Thymus (tissue), 11 donors: ENCODE measurements around the gene FARP2. TPM values are rescaled to one million over a fixed set of nuclear protein-coding genes. Genes with fewer than 3 reads are reported as not detected.

Experiments
- DNase-seq, 9 donors: peaks; one replicate each; pipeline ENCODE4 v3.0.0-alpha.2; 2013; ENCODE audit warnings: low spot score in 9 of 9, low read depth in 6 of 9, missing footprints in 1 of 9
- H3K27ac ChIP-seq, 2 donors: one replicate each; pipeline ENCODE4 v1.5.1; 2013; ENCODE audit warnings: control low read depth in 1 of 2, low read depth in 1 of 2, low read length in 1 of 2, mild to moderate bottlenecking in 1 of 2, moderate library complexity in 1 of 2
- H3K27me3 ChIP-seq, 2 donors: one replicate each; pipeline ENCODE4 v1.5.1; 2013; ENCODE audit warnings: low read length in 1 of 2; ENCODE audit not compliant: control insufficient read depth in 2 of 2, insufficient read depth in 1 of 2
- H3K36me3 ChIP-seq, 2 donors: one replicate each; pipeline ENCODE4 v1.5.1; 2013; ENCODE audit warnings: low read length in 1 of 2, mild to moderate bottlenecking in 1 of 2, moderate library complexity in 1 of 2; ENCODE audit not compliant: control insufficient read depth in 2 of 2, insufficient read depth in 2 of 2
- H3K4me1 ChIP-seq, 2 donors: one replicate each; pipeline ENCODE4 v1.5.1; 2013; ENCODE audit warnings: low read length in 2 of 2; ENCODE audit not compliant: control insufficient read depth in 2 of 2, insufficient read depth in 2 of 2
- H3K4me3 ChIP-seq, 2 donors: one replicate each; pipeline ENCODE4 v1.5.1; 2013; ENCODE audit warnings: low read length in 2 of 2, control low read depth in 1 of 2, mild to moderate bottlenecking in 1 of 2
- H3K9me3 ChIP-seq, 2 donors: one replicate each; pipeline ENCODE4 v1.5.1; 2013; ENCODE audit warnings: low read length in 1 of 2, mild to moderate bottlenecking in 1 of 2; ENCODE audit not compliant: control insufficient read depth in 2 of 2, insufficient read depth in 1 of 2
- WGBS: extraction: QIAGEN DNeasy Blood & Tissue Kit; methylation state at CpG from one replicate; pipeline ENCODE4 v1.1.7; 2013; 5-methylcytosine and 5-hydroxymethylcytosine counted together
- polyA plus RNA-seq: library from polyadenylated mRNA; stranded (reverse); fragments of 200-250 nt; gene quantifications from one replicate; pipeline ENCODE4 v1.2.3, GENCODE V29; 2013
- total RNA-seq: library from RNA; stranded (reverse); fragments of 120-200 nt; gene quantifications from one replicate; pipeline ENCODE4 v1.2.4, GENCODE V29; 2013
- donor health status: healthy.

The FARP2 gene
- total and polyA plus RNA-seq, 2 donors, result 16.1 to 18.2 TPM

DNA sequence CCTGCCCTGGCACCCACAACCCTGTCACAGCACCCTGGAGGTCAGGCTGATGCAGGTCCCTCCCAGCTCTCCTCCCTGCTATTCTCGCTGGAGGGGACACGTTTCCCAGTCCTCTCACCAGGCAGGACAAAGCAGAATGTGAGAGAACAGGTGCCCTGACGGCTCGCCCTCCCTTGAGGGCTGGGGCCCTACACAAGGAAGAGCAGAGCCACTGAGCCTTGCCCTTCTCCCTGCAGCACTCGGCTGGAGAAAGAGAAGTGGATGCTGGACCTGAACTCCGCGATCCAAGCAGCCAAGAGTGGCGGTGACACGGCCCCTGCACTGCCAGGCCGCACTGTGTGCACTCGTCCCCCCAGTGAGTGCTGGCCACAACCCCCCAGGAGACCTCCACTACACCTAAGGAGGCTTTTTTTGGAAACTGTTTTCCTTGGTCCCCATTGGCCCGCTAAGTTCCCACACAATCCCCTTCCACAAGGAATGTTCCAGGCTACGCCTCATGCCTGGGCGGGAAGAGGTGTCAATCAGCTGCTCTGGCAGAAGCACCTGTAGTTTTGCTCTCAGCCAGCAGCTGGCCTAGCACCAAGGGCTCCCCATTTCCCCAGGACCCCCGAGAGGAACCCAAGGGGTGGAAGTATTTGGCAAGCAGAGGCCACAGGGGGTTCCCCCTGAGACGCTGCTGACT is 134.9 kb downstream of the FARP2 start:
- no peak overlapping the region for H3K4me3 ChIP-seq
- no peak overlapping the region for H3K27ac ChIP-seq
- no peak for DNase-seq
- no peaks in the 10 kb centered on the region for H3K4me1 ChIP-seq
- H3K27me3 ChIP-seq, result peaks cover 0 to 5% of the 10 kb centered on the region in 2 donors
- WGBS, result 94% methylated on average over 16 of the region's 16 CpGs
- H3K36me3 ChIP-seq, result peaks cover 24 to 26% of the 10 kb centered on the region in 2 donors
- H3K9me3 ChIP-seq, result no peaks in the 10 kb centered on the region

DNA sequence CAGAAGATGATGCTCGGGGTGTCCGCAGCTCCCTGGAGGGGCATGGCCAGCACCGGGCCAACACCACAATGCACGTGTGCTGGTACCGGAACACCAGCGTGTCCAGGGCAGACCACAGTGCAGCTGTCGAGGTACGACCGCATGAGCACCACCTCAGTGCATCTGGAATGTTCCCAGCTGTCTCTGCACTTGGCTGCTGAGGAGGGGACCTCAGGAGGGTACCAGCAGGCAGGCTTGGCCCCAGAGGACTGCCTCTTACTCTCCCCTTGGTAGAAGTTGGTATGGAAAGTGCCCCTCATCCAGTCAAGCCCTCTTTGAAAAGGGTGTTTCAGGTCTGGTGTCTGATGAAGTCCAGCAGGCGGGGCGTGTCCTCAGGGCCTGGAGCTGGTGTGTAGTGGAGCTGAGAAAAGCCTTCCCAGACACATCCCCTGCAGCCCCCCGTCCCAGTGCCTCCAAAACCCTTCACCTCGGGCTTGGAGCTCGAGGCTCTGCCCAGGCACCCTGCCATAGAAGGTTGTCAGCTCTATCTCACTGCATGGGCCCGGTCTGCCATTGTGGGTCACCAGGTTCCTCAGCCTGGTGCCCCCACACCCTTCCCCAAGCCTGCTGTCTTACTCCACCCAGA is 135.6 kb downstream of the FARP2 start:
- DNase-seq, result no peak
- no peak overlapping the region for H3K27ac ChIP-seq
- H3K27me3 ChIP-seq, result peaks cover 0 to 5% of the 10 kb centered on the region in 2 donors
- no peaks in the 10 kb centered on the region for H3K9me3 ChIP-seq
- WGBS, result 96% methylated on average over 15 of the region's 15 CpGs
- peaks cover 29 to 31% of the 10 kb centered on the region in 2 donors for H3K36me3 ChIP-seq
- no peaks in the 10 kb centered on the region for H3K4me1 ChIP-seq
- no peak overlapping the region for H3K4me3 ChIP-seq

DNA sequence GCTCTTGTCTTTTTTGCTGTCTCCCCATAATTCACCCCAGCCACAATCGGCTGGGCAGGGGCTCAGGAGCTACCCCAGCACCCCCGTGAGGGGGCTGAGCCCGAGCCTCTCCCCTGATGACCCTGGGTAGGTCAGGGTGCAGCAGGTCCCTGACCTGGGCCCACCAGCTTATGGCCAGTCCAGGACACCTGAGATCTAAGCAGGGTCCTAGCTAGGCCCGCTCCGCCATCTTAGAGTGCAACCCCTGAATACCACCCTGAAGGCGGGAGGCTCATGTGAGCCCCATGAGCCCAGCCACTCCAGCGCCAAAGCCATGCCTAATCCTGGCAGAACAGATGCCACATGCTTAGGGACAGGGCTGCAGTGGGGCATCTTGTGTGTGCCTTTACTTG is 136.1 kb downstream of the FARP2 start:
- H3K4me3 ChIP-seq, result no peak overlapping the region
- H3K4me1 ChIP-seq, result no peaks in the 10 kb centered on the region
- peaks cover 34 to 35% of the 10 kb centered on the region in 2 donors for H3K36me3 ChIP-seq
- H3K27ac ChIP-seq, result no peak overlapping the region
- 91% methylated on average over 7 of the region's 7 CpGs for WGBS
- H3K9me3 ChIP-seq, result no peaks in the 10 kb centered on the region
- peaks cover 0 to 5% of the 10 kb centered on the region in 2 donors for H3K27me3 ChIP-seq
- DNase-seq, result no peak

DNA sequence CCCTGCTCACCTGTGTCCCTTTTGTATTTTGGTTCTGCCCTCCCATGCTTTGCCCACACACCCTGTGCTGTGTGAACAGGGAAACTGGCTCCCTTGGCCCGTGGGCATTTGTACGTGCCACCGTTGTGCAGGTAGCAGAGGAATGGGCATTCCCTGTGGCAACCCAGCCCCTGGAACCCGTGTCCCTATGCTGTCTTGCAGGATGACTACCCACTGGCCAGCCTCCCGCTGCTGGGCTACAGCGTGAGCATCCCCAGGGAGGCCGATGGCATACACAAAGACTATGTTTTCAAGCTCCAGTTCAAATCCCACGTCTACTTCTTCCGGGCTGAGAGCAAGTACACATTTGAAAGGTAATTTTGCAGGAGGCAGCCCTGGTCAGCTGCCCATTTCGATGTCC is 137.0 kb downstream of the FARP2 start:
- DNase-seq, result no peak
- H3K27ac ChIP-seq, result no peak overlapping the region
- H3K4me3 ChIP-seq, result no peak overlapping the region
- no peaks in the 10 kb centered on the region for H3K9me3 ChIP-seq
- H3K27me3 ChIP-seq, result peaks cover 0 to 5% of the 10 kb centered on the region in 2 donors
- peaks cover 38 to 43% of the 10 kb centered on the region in 2 donors for H3K36me3 ChIP-seq
- H3K4me1 ChIP-seq, result no peaks in the 10 kb centered on the region
- WGBS, result 99% methylated on average over 10 of the region's 10 CpGs

DNA sequence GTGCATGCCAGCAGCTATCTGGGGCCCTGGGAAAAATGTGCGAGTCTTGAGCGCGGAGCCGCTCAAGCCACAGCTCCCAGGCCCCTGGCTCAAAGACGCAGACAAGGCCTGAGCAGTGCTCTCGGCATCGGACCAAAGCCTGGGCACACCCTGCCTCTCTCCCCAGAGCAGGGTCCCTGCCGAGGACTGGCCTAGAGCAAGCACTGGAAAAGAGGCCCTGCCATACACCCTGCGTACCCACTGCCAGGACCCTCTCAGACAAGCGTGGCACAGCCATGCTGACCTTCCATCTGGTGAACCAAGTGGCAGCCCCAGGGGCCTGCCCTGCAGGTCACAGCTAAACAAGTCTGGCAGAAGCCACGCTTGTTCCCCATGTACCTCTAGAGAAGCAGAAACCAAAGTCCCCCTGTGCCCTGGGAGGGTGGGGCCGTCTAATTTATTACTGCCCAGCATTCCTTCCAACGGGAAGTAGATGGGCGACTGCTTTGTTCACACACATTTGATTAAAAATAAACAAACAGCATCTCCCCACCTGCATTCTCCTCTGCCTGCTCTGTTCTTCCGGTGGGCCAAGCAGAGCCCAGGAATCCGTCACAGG is 138.3 kb downstream of the FARP2 start:
- Histone ChIP-seq H3K9me3 (no peaks in the 10 kb centered on the region), H3K27ac (no peak overlapping the region), H3K4me1 (no peaks in the 10 kb centered on the region), H3K36me3 (peaks cover 49 to 56% of the 10 kb centered on the region in 2 donors), H3K27me3 (peaks cover 0 to 5% of the 10 kb centered on the region in 2 donors), H3K4me3 (no peak overlapping the region)
- no peak for DNase-seq
- WGBS, result 91% methylated on average over 16 of the region's 16 CpGs

DNA sequence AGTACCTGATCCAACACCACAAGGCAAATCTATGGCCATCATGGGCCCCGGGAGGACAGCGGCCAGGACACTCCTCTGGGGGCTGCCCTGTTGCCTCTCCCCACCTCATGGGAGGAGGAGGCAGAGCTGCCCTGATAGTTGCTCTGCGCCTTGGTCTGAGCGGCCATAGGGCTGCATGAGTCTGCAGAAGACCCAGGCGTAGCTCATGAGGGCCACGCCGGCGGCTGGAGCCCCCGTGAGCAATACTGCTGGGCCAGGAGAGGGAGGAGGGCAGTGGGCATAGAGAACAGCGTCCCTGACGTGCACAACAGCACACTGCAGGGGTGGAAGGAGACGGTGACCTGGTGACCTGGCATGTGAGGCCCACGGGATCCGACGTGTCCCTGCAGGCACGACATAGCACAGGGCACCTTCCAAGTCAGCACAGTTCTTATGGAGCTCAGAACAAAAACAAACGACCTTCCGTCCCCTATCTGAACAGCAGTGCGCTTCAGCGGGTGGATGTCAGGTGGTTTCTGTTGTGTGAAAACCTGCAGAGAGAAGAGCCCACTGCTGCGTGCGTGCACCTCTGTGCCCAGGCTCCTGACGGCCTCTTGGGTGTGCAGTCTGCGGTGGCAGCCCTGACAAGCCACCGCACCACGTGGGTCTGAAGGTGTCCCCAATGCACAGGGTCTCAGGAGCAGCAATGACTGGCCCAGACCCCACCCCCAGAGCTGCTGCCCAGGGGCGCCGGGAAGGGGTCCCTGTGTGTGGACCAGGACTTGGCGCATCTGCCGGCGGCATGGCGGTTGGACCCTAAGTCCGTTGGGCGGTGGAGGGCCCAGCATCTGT is 139.3 kb downstream of the FARP2 start:
- no peak for DNase-seq
- 93% methylated on average over 34 of the region's 34 CpGs for WGBS
- H3K36me3 ChIP-seq, result peaks cover 56 to 63% of the 10 kb centered on the region in 2 donors
- no peak overlapping the region for H3K27ac ChIP-seq
- no peaks in the 10 kb centered on the region for H3K27me3 ChIP-seq
- H3K9me3 ChIP-seq, result no peaks in the 10 kb centered on the region
- no peak overlapping the region for H3K4me3 ChIP-seq
- H3K4me1 ChIP-seq, result no peaks in the 10 kb centered on the region

DNA sequence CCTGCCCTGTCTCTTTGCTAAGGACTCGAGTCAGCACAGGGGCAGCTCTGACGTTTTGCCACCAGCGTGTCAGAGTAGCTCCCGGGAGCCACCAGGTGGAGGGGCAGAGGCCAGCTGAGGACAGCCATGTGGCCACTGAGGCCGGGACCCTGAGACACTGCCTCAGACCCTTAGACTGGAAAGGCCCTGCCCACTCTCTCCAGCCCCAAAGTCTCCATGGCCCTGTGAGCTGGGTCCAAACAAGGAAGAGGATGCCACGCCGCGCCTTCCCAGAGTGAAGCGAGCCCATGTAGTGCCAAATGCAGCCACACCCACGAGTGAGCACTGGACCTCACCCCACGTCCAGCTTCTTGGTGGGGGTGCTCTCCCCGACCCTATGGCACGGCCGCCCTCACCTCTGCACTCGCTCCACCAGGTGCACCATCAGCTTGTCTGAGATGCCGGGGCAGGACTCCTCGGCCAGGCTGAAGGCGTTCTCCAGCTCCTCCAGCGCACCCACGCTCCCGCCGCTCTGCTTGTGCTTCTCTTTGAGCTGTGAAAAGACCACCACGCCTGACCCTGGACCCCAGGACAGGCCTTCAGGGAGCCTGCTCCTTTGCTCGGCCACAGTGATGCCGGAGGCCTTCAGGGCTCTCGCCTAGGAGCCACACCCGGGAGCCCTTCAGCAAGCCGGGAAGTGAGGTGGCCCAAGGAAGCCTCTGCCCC is 140.1 kb downstream of the FARP2 start:
- no peak overlapping the region for H3K4me3 ChIP-seq
- no peak for DNase-seq
- H3K27me3 ChIP-seq, result no peaks in the 10 kb centered on the region
- H3K9me3 ChIP-seq, result no peaks in the 10 kb centered on the region
- H3K4me1 ChIP-seq, result no peaks in the 10 kb centered on the region
- peaks cover 62 to 68% of the 10 kb centered on the region in 2 donors for H3K36me3 ChIP-seq
- 98% methylated on average over 28 of the region's 28 CpGs for WGBS
- H3K27ac ChIP-seq, result no peak overlapping the region

DNA sequence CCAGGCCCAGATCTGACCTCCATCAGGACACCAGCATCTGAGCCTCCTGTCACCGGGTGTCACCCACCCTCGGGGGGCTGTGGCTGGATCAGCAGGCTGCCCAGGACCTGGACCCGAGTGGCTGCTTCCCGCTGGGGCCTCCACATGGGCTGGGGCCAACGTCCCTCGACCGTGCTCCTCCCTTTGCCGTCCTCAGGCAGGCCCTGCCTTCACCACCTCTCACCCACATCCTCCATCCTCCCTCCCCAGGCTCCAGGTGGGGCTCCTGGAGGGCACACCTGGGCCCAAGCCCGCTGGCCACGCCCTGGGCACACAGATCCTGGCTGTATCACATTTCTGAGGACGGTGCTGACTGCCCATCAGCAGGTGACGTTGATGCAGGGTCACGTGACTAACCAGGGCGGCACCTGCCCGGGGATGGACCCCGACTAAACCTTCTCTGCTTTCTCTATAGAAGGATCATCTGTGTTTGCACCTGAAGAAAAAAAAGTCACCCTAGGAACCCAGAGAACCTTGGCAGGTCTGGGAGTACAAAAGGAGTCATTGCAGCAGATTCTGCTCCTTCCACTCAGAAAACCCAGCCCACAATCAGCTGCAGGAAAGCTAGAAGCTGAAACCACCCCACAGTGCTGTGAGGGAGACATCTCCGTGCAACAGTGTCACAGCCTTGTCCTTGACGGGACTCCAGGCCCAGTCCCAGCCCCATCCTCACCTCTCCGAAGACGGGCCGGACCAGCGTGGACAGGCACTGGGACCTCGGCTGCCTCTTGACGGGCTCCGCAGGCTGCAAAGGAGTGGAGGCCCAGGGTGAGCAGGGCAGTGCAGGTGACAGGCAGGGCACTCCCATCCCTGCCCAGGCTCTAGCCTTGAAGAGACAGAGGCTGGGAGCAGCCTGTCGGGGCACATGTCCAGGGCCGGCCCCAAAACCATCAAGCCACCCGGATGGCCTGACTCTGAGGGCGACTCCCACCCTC is 141.1 kb downstream of the FARP2 start:
- Histone ChIP-seq H3K27me3 (no peaks in the 10 kb centered on the region), H3K4me3 (no peak overlapping the region), H3K9me3 (no peaks in the 10 kb centered on the region), H3K4me1 (no peaks in the 10 kb centered on the region), H3K27ac (no peak overlapping the region), H3K36me3 (peaks cover 67 to 74% of the 10 kb centered on the region in 2 donors)
- 97% methylated on average over 29 of the region's 29 CpGs for WGBS
- no peak for DNase-seq
